Endothelial cell of umbilical vein (primary cell): ENCODE data around the gene NLN. TPM values are rescaled to one million over a fixed set of nuclear protein-coding genes. Genes with fewer than 3 reads are reported as not detected.
A peak's percentile ranks its signal among the peaks of the same experiment; 100 is the strongest.

Experiments used
- BruUV-seq: library from RNA; stranded (reverse); fragments of 400-500 nt; replicated peaks from 2 replicates; lab custom pipeline; 2021; lab: Mats Ljungman, UMichigan
- CTCF ChIA-PET: fragments of 300-600, 350-600 bp; sonication (Branson Sonifier 250); formaldehyde crosslinking; loops from one replicate; lab custom pipeline; 2021; ENCODE audit warnings: antibody characterized with exemption, inconsistent platforms; lab: Charles Lee
- POLR2A ChIA-PET: fragments of 300-600, 350-600 bp; sonication (Branson Sonifier 250); formaldehyde crosslinking; loops from one replicate; lab custom pipeline; 2021; ENCODE audit warnings: antibody characterized with exemption, inconsistent platforms; lab: Charles Lee
- DNase-seq: peaks from one replicate; pipeline ENCODE4 v3.0.0-alpha.2; 2011; ENCODE audit warnings: low read depth, low spot score
- FAIRE-seq: peaks from 2 replicates; lab custom pipeline; 2011; peaks lifted over from hg19 to GRCh38; lab: Jason Lieb, UNC
- H2AFZ ChIP-seq: 2 replicates; pipeline ENCODE4 v1.6.0; 2012; ENCODE audit warnings: low read depth, low read length, control low read depth, inconsistent platforms
- H3K27ac ChIP-seq: 2 replicates; pipeline ENCODE4 v1.5.1; 2011; ENCODE audit warnings: low read depth, mild to moderate bottlenecking, control low read depth, low read length, moderate library complexity; ENCODE audit not compliant: insufficient read depth
- H3K27me3 ChIP-seq, 2 experiments: 2 replicates each; pipeline versions ENCODE4 v1.6.0 to v1.6.1; 2011; ENCODE audit warnings: low read length in 2 of 2, mixed read lengths in 1 of 2; ENCODE audit not compliant: control insufficient read depth in 2 of 2, insufficient read depth in 2 of 2
- H3K36me3 ChIP-seq, 2 experiments: 2 replicates in 1 of 2; 3 replicates in 1 of 2; pipeline ENCODE4 v1.5.1; 2011; ENCODE audit warnings: low read length in 2 of 2, mild to moderate bottlenecking in 1 of 2, moderate library complexity in 1 of 2; ENCODE audit not compliant: control insufficient read depth in 2 of 2, insufficient read depth in 2 of 2; ENCODE audit errors: extremely low read depth in 1 of 2
- H3K4me1 ChIP-seq: 3 replicates; pipeline ENCODE4 v1.5.1; 2011; ENCODE audit warnings: mild to moderate bottlenecking, low read length; ENCODE audit not compliant: control insufficient read depth, insufficient read depth; ENCODE audit errors: extremely low read depth
- H3K4me2 ChIP-seq: 2 replicates; pipeline ENCODE4 v1.6.1; 2011; ENCODE audit warnings: low read length, control low read depth, mixed read lengths; ENCODE audit not compliant: insufficient read depth
- H3K4me3 ChIP-seq, 3 experiments: fragments of 200-600 bp in 1 of 3; sonication (generic), shearing (Covaris generic) in 1 of 3; replicated peaks in 1 of 3; 2 replicates each; pipeline ENCODE4 v1.5.1; 2011 to 2016; ENCODE audit warnings: control low read depth in 3 of 3, low read length in 3 of 3, mild to moderate bottlenecking in 2 of 3, inconsistent platforms in 1 of 3, low read depth in 1 of 3, moderate library complexity in 1 of 3; ENCODE audit not compliant: insufficient read depth in 1 of 3
- H3K79me2 ChIP-seq: 2 replicates; pipeline ENCODE4 v1.6.0; 2012; ENCODE audit warnings: low read length, inconsistent platforms; ENCODE audit not compliant: control insufficient read depth, insufficient read depth
- H3K9ac ChIP-seq: replicated peaks from 2 replicates; pipeline ENCODE3; 2011; ENCODE audit warnings: low read length, control low read depth; ENCODE audit not compliant: insufficient read depth; ENCODE audit errors: extremely low read depth
- H3K9me1 ChIP-seq: replicated peaks from 3 replicates; pipeline ENCODE4 v1.6.0; 2011; ENCODE audit warnings: mild to moderate bottlenecking, low read length; ENCODE audit not compliant: control insufficient read depth, insufficient read depth; ENCODE audit errors: extremely low read depth
- H3K9me3 ChIP-seq: replicated peaks from 2 replicates; pipeline ENCODE4 v1.5.1; 2012; ENCODE audit warnings: low read length, inconsistent platforms; ENCODE audit not compliant: control insufficient read depth, insufficient read depth
- H4K20me1 ChIP-seq: replicated peaks from 2 replicates; pipeline ENCODE3; 2011; ENCODE audit warnings: mild to moderate bottlenecking, low read length; ENCODE audit not compliant: control insufficient read depth, insufficient read depth; ENCODE audit errors: extremely low read depth
- CTCF ChIP-seq, 2 donors: IDR thresholded peaks; 1 replicate in 1 of 2; 2 replicates in 1 of 2; pipeline ENCODE4 v1.5.1; 2011; ENCODE audit warnings: low read length in 2 of 2, mild to moderate bottlenecking in 2 of 2, moderate library complexity in 2 of 2, control low read depth in 1 of 2, inconsistent platforms in 1 of 2, low read depth in 1 of 2; ENCODE audit not compliant: insufficient read depth in 1 of 2; ENCODE audit errors: extremely low read depth in 1 of 2
- EZH2 ChIP-seq: IDR thresholded peaks from 2 replicates; pipeline ENCODE4 v1.6.1; 2012; ENCODE audit warnings: borderline replicate concordance, low read depth, mild to moderate bottlenecking, moderate library complexity, low read length, inconsistent platforms; ENCODE audit not compliant: severe bottlenecking
- FOS ChIP-seq: IDR thresholded peaks from 2 replicates; pipeline ENCODE4 v1.6.1; 2011; ENCODE audit warnings: mild to moderate bottlenecking, low read length, moderate library complexity, borderline replicate concordance; ENCODE audit not compliant: insufficient read depth
- JUN ChIP-seq: IDR thresholded peaks from 2 replicates; pipeline ENCODE4 v1.6.1; 2011; ENCODE audit warnings: borderline replicate concordance, low read depth; ENCODE audit not compliant: insufficient read length, insufficient read depth
- MAX ChIP-seq: IDR thresholded peaks from 2 replicates; pipeline ENCODE4 v1.6.1; 2011; ENCODE audit not compliant: insufficient read depth, insufficient read length
- MYC ChIP-seq: IDR thresholded peaks from one replicate; pipeline ENCODE4 v1.6.1; 2011; ENCODE audit warnings: mild to moderate bottlenecking, low read depth, low read length
- POLR2AphosphoS5 ChIP-seq: IDR thresholded peaks from 2 replicates; pipeline ENCODE4 v1.6.1; 2012; ENCODE audit warnings: low read depth, mild to moderate bottlenecking, control low read depth, low read length, moderate library complexity; ENCODE audit not compliant: insufficient read depth
- dilution Hi-C: fragments of 300-500 bp; cut with MboI; formaldehyde crosslinking; loops from one replicate; pipeline ENCODE4 v1.15.0; 2019; ENCODE audit warnings: low sequenced_read_pairs; ENCODE audit not compliant: extremely low pct_ligation_motif_present
- intact Hi-C: fragments of 100-400 bp; cut with micrococcal nuclease; formaldehyde crosslinking; loops from one replicate; pipeline ENCODE4 v1.10.0; 2022
- polyA plus RNA-seq, 4 experiments: library from polyadenylated mRNA; depleted of rRNA in 3 of 4; stranded (reverse) in 3 of 4; unstranded in 1 of 4; fragments of >200 nt; gene quantifications; 2 replicates each; pipeline versions ENCODE4 v1.2.1 to v1.2.3, GENCODE V29; 2011 to 2012; ENCODE audit warnings: missing spikeins in 1 of 4
- total RNA-seq: library from RNA; stranded (reverse); gene quantifications from 2 replicates; pipeline ENCODE4 v1.2.3, GENCODE V29; 2021

The NLN gene
- total and polyA plus RNA-seq, 2 donors (not counting 3 experiments of a cell fraction or from before 2014, with no cell fraction given): 14.2 to 63.3 TPM

- no peaks in the 10 kb centered on the region for H3K36me3 ChIP-seq
- no peaks in the 10 kb centered on the region for H3K9me3 ChIP-seq
- dilution Hi-C loops: no loop called here
- no peaks in the 10 kb centered on the region for H3K9me1 ChIP-seq
- H3K27me3 ChIP-seq: no peaks in the 10 kb centered on the region
- peaks cover 55% of the 10 kb centered on the region for H3K79me2 ChIP-seq
- H3K4me1 ChIP-seq: peaks cover 43% of the 10 kb centered on the region
- FAIRE-seq (peak; percentile 63), DNase-seq (peak; percentile 54)
- H3K4me3 ChIP-seq: no peak overlapping the region
- intact Hi-C loops: loop anchor here (10.0 kb wide), 1 partner anchor 417 kb away; the partner anchor contains the start of gene SREK1
- H3K27ac ChIP-seq: no peak overlapping the region
- H3K4me2 ChIP-seq: peak overlapping the region; percentile 61
- POLR2A ChIA-PET: interaction anchor here (0.7 kb wide), 1 partner anchor 68 kb away, joined by 4 read pairs; no protein-coding TSS in a partner anchor
- BruUV-seq: no TSS peak
- TF ChIP-seq FOS: peak; percentile 44
- no peak for TF ChIP-seq MYC
- no peak for TF ChIP-seq CTCF (IDR thresholded peaks at IDR 0.05; ENCODE audit: extremely low read depth in 1 of 2, insufficient read depth in 1 of 2, low read depth in 1 of 2, low read length in 2 of 2)
- peak; percentile 62 for TF ChIP-seq JUN
- no peak for TF ChIP-seq EZH2
- no peak for TF ChIP-seq MAX
- no peak for TF ChIP-seq POLR2AphosphoS5
- H4K20me1 ChIP-seq: peaks cover 3% of the 10 kb centered on the region
- no peak overlapping the region for H2AFZ ChIP-seq
- CTCF ChIA-PET: interaction anchor here (1.0 to 3.0 kb wide), 6 partner anchors 8 to 918 kb away, joined by 3 to 10 read pairs (median 4); no protein-coding TSS in a partner anchor
- no peak overlapping the region for H3K9ac ChIP-seq
Measured at GRCh38 chr5:65728218-65728617, 6.2 kb downstream of the NLN start.
